HepG2 (cell line): ENCODE measurements around the gene ALOX5.
"Not testable (repeated sequence)": the region's sequence is repeated elsewhere in the genome, so short reads cannot be mapped to it uniquely, and the experiment has no call there.

Experiments used
- FOSL1 ChIP-seq: sonication (generic); formaldehyde crosslinking; IDR thresholded peaks from 2 replicates; pipeline ENCODE4 v1.9.0; 2021; ENCODE audit warnings: missing genetic modification reagents, borderline replicate concordance
- KAT7 ChIP-seq: IDR thresholded peaks from 2 replicates; pipeline ENCODE4 v1.6.1; 2018; ENCODE audit warnings: borderline replicate concordance, missing compliant biosample characterization
- KDM4B ChIP-seq: sonication (generic); formaldehyde crosslinking; IDR thresholded peaks from 2 replicates; pipeline ENCODE4 v1.4.0; 2020; ENCODE audit warnings: missing genetic modification reagents
- RAD21 ChIP-seq: fragments of 450-650 bp; formaldehyde crosslinking; IDR thresholded peaks from 2 replicates; pipeline ENCODE4 v1.5.0; 2020; ENCODE audit warnings: mild to moderate bottlenecking
- RNF2 ChIP-seq: fragments of 450-650 bp; conservative IDR thresholded peaks from 2 replicates; pipeline ENCODE4 v1.6.1; 2016; ENCODE audit warnings: low read depth
- STAT6 ChIP-seq: sonication (generic); formaldehyde crosslinking; IDR thresholded peaks from 2 replicates; pipeline ENCODE4 v1.4.0; 2020; ENCODE audit warnings: missing genetic modification reagents, mild to moderate bottlenecking, borderline replicate concordance
- TBL1XR1 ChIP-seq: fragments of 150-350 bp; IDR thresholded peaks from 2 replicates; pipeline ENCODE4 v1.6.1; 2014; ENCODE audit warnings: borderline replicate concordance, low read length; ENCODE audit not compliant: partially characterized antibody
- ZFP37 ChIP-seq: sonication (generic); formaldehyde crosslinking; IDR thresholded peaks from 2 replicates; pipeline ENCODE4 v1.4.0; 2020; ENCODE audit warnings: missing genetic modification reagents, borderline replicate concordance
- ZNF274 ChIP-seq: sonication (generic); formaldehyde crosslinking; IDR thresholded peaks from 2 replicates; pipeline ENCODE4 v1.5.1; 2020; ENCODE audit warnings: mild to moderate bottlenecking, missing genetic modification reagents
- TF ChIP-seq, protein P1 (sequence below): sonication (generic); formaldehyde crosslinking; IDR thresholded peaks from 2 replicates; pipeline ENCODE4 v1.5.0; 2020; ENCODE audit warnings: mild to moderate bottlenecking, missing genetic modification reagents, moderate library complexity
- TF ChIP-seq, protein P2 (sequence below): sonication (generic); formaldehyde crosslinking; IDR thresholded peaks from 2 replicates; pipeline ENCODE4 v1.5.0; 2020; ENCODE audit warnings: mild to moderate bottlenecking, missing genetic modification reagents, borderline replicate concordance
- TF ChIP-seq, protein P3 (sequence below): sonication (generic); formaldehyde crosslinking; IDR thresholded peaks from 2 replicates; pipeline ENCODE4 v1.5.0; 2020; ENCODE audit warnings: missing genetic modification reagents, mild to moderate bottlenecking, borderline replicate concordance
- TF ChIP-seq, protein P4 (sequence below): sonication (generic); formaldehyde crosslinking; IDR thresholded peaks from 2 replicates; pipeline ENCODE4 v1.4.0; 2020; ENCODE audit warnings: missing genetic modification reagents, mild to moderate bottlenecking, borderline replicate concordance
- TF ChIP-seq, protein P5 (sequence below): sonication (generic); formaldehyde crosslinking; IDR thresholded peaks from 2 replicates; pipeline ENCODE4 v1.4.0; 2020; ENCODE audit warnings: missing genetic modification reagents

- TF ChIP-seq, protein P1, sequence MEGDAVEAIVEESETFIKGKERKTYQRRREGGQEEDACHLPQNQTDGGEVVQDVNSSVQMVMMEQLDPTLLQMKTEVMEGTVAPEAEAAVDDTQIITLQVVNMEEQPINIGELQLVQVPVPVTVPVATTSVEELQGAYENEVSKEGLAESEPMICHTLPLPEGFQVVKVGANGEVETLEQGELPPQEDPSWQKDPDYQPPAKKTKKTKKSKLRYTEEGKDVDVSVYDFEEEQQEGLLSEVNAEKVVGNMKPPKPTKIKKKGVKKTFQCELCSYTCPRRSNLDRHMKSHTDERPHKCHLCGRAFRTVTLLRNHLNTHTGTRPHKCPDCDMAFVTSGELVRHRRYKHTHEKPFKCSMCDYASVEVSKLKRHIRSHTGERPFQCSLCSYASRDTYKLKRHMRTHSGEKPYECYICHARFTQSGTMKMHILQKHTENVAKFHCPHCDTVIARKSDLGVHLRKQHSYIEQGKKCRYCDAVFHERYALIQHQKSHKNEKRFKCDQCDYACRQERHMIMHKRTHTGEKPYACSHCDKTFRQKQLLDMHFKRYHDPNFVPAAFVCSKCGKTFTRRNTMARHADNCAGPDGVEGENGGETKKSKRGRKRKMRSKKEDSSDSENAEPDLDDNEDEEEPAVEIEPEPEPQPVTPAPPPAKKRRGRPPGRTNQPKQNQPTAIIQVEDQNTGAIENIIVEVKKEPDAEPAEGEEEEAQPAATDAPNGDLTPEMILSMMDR (CRISPR knock-in tag): not testable (repeated sequence)
- not testable (repeated sequence) for TF ChIP-seq ZNF274; TBL1XR1; RNF2; ZFP37 (CRISPR knock-in tag); KDM4B; FOSL1 (CRISPR knock-in tag); RAD21 (CRISPR knock-in tag); STAT6 (CRISPR knock-in tag); KAT7
- TF ChIP-seq, protein P2, sequence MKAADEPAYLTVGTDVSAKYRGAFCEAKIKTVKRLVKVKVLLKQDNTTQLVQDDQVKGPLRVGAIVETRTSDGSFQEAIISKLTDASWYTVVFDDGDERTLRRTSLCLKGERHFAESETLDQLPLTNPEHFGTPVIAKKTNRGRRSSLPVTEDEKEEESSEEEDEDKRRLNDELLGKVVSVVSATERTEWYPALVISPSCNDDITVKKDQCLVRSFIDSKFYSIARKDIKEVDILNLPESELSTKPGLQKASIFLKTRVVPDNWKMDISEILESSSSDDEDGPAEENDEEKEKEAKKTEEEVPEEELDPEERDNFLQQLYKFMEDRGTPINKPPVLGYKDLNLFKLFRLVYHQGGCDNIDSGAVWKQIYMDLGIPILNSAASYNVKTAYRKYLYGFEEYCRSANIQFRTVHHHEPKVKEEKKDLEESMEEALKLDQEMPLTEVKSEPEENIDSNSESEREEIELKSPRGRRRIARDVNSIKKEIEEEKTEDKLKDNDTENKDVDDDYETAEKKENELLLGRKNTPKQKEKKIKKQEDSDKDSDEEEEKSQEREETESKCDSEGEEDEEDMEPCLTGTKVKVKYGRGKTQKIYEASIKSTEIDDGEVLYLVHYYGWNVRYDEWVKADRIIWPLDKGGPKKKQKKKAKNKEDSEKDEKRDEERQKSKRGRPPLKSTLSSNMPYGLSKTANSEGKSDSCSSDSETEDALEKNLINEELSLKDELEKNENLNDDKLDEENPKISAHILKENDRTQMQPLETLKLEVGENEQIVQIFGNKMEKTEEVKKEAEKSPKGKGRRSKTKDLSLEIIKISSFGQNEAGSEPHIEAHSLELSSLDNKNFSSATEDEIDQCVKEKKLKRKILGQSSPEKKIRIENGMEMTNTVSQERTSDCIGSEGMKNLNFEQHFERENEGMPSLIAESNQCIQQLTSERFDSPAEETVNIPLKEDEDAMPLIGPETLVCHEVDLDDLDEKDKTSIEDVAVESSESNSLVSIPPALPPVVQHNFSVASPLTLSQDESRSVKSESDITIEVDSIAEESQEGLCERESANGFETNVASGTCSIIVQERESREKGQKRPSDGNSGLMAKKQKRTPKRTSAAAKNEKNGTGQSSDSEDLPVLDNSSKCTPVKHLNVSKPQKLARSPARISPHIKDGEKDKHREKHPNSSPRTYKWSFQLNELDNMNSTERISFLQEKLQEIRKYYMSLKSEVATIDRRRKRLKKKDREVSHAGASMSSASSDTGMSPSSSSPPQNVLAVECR (CRISPR knock-in tag): not testable (repeated sequence)
- TF ChIP-seq, protein P3, sequence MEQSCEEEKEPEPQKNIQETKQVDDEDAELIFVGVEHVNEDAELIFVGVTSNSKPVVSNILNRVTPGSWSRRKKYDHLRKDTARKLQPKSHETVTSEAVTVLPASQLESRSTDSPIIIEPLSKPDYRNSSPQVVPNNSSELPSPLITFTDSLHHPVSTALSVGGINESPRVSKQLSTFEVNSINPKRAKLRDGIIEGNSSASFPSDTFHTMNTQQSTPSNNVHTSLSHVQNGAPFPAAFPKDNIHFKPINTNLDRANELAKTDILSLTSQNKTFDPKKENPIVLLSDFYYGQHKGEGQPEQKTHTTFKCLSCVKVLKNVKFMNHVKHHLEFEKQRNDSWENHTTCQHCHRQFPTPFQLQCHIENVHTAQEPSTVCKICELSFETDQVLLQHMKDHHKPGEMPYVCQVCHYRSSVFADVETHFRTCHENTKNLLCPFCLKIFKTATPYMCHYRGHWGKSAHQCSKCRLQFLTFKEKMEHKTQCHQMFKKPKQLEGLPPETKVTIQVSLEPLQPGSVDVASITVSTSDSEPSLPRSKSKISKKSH: not testable (repeated sequence)
- TF ChIP-seq, protein P4, sequence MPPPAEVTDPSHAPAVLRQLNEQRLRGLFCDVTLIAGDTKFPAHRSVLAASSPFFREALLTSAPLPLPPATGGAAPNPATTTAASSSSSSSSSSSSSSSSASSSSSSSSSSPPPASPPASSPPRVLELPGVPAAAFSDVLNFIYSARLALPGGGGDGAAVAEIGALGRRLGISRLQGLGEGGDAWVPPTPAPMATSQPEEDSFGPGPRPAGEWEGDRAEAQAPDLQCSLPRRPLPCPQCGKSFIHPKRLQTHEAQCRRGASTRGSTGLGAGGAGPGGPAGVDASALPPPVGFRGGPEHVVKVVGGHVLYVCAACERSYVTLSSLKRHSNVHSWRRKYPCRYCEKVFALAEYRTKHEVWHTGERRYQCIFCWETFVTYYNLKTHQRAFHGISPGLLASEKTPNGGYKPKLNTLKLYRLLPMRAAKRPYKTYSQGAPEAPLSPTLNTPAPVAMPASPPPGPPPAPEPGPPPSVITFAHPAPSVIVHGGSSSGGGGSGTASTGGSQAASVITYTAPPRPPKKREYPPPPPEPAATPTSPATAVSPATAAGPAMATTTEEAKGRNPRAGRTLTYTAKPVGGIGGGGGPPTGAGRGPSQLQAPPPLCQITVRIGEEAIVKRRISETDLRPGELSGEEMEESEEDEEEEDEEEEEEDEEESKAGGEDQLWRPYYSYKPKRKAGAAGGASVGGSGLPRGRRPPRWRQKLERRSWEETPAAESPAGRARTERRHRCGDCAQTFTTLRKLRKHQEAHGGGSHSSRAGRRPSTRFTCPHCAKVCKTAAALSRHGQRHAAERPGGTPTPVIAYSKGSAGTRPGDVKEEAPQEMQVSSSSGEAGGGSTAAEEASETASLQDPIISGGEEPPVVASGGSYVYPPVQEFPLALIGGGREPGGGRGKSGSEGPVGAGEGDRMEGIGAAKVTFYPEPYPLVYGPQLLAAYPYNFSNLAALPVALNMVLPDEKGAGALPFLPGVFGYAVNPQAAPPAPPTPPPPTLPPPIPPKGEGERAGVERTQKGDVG (CRISPR knock-in tag): not testable (repeated sequence)
- TF ChIP-seq, protein P5, sequence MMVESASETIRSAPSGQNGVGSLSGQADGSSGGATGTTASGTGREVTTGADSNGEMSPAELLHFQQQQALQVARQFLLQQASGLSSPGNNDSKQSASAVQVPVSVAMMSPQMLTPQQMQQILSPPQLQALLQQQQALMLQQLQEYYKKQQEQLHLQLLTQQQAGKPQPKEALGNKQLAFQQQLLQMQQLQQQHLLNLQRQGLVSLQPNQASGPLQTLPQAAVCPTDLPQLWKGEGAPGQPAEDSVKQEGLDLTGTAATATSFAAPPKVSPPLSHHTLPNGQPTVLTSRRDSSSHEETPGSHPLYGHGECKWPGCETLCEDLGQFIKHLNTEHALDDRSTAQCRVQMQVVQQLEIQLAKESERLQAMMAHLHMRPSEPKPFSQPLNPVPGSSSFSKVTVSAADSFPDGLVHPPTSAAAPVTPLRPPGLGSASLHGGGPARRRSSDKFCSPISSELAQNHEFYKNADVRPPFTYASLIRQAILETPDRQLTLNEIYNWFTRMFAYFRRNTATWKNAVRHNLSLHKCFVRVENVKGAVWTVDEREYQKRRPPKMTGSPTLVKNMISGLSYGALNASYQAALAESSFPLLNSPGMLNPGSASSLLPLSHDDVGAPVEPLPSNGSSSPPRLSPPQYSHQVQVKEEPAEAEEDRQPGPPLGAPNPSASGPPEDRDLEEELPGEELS (CRISPR knock-in tag): not testable (repeated sequence)
Measured at GRCh38 chr10:45481100-45481499, 107.1 kb downstream of the ALOX5 start.
